ENCODE data around the gene ITPR1.

- TF ChIP-seq EZH2phosphoT487 (IDR thresholded peaks at IDR 0.05; ENCODE audit: insufficient read depth, low read depth) (no peak), EZH2 (IDR thresholded peaks at IDR 0.05; ENCODE audit: insufficient read depth, poor library complexity, severe bottlenecking) (no peak)
Observed at GRCh38 chr3:4802903-4803302, 309.8 kb downstream of the ITPR1 start.
